Mucosa of descending colon (tissue), 3 donors: ENCODE measurements around the gene ZNF800. TPM values are rescaled to one million over a fixed set of nuclear protein-coding genes. Genes with fewer than 3 reads are reported as not detected.

ENCODE experiments used
- ATAC-seq: fragments of 200-7000 bp; cut with Tn5 transposase; one replicate; pipeline ENCODE4 v1.9.1; 2020; ENCODE audit warnings: mild to moderate bottlenecking, moderate library complexity
- DNase-seq, 3 donors: peaks; one replicate each; pipeline ENCODE4 v3.0.0-alpha.2; 2020
- H3K36me3 ChIP-seq: fragments of 200-600 bp; one replicate; pipeline ENCODE4 v1.8.0; 2021; ENCODE audit warnings: low read depth, mild to moderate bottlenecking
- H3K4me1 ChIP-seq: fragments of 200-600 bp; one replicate; pipeline ENCODE4 v1.8.0; 2021; ENCODE audit warnings: low read depth, mild to moderate bottlenecking
- H3K4me3 ChIP-seq: fragments of 200-600 bp; one replicate; pipeline ENCODE4 v1.8.0; 2021; ENCODE audit warnings: mild to moderate bottlenecking
- H3K9me3 ChIP-seq: fragments of 200-600 bp; one replicate; pipeline ENCODE4 v1.8.0; 2021; ENCODE audit warnings: mild to moderate bottlenecking
- CTCF ChIP-seq: fragments of 200-600 bp; IDR thresholded peaks from one replicate; pipeline ENCODE4 v1.8.0; 2022; ENCODE audit warnings: antibody characterized with exemption, mild to moderate bottlenecking
- intact Hi-C, 2 donors: fragments of 100-400 bp; cut with DNase I in 1 of 2; cut with micrococcal nuclease in 1 of 2; formaldehyde crosslinking; loops; one replicate each; pipeline versions ENCODE4 v1.11.0 to v1.11.1; 2022; cut with DNase I, micrococcal nuclease
- total RNA-seq, 3 donors: library from RNA; stranded (reverse); fragmentation: NEBNext Ultra II Directional in 2 of 3; extraction: Animal tissue kit (Norgen Biotek cat#: 25700) in 2 of 3; gene quantifications; one replicate each; pipeline versions ENCODE4 v1.2.1 to v1.2.4, GENCODE V29; 2021 to 2023
- donor health status: DM: no; HTN: no; CAD: no; lungs with moderate emphysema.
- donor health status: DM: no; HTN: no; CAD: no.
- donor health status: DM: no; HTN: yes; CAD: no.

The ZNF800 gene
- total RNA-seq, 3 donors from 2014 or later = 26.9 to 38.7 (median 35.6) TPM

DNA sequence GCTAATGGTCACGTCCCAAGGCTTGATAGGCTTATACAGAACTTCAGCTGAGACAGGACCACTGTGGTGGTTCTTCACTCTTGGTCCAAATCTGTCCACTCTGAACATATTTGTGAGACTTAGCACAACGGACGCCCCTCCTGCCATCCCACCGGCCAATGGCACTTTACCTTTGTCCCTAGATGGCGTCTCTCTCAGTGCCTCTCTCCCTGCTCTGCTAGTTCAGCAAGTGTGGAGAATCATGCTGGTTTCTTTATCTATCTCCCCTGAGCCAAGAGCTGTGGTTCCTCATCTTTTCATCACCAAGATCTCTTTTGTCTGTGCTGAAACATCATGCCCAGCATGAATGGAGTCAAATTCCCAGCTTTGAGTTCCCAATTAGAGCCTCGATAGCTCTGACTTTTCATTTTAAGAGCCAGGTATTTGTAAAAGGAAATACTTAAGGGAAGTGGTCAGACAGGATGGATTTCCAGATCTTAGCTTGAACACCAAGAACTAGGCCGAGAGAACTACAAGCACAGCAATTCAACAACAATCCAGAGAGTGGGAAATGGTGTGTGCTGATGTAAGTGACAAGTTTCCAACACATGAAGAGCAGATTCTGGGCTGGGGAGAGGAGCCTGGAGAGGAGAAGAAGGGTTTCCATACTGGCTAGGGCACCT, 69.5 kb downstream of the ZNF800 start:
- Histone ChIP-seq H3K36me3 (no peaks in the 10 kb centered on the region), H3K4me3 (no peak overlapping the region), H3K4me1 (no peaks in the 10 kb centered on the region), H3K9me3 (no peaks in the 10 kb centered on the region)
- no peak for ATAC-seq
- intact Hi-C loops = no loop called here
- TF ChIP-seq CTCF = no peak
- no peak for DNase-seq

GRCh38 chr7:127322351-127322750, 70.2 kb downstream of the ZNF800 start:
- intact Hi-C loops = no loop called here
- no peak for TF ChIP-seq CTCF
- DNase-seq (no peak), ATAC-seq (peak; percentile 49)
- Histone ChIP-seq H3K4me1 (no peaks in the 10 kb centered on the region), H3K36me3 (no peaks in the 10 kb centered on the region), H3K4me3 (no peak overlapping the region), H3K9me3 (no peaks in the 10 kb centered on the region)

- Histone ChIP-seq H3K9me3 (no peaks in the 10 kb centered on the region), H3K4me1 (no peaks in the 10 kb centered on the region), H3K4me3 (no peak overlapping the region), H3K36me3 (no peaks in the 10 kb centered on the region)
- ATAC-seq = no peak
- TF ChIP-seq CTCF = no peak
- DNase-seq = no peak
- intact Hi-C loops = no loop called here
These were observed 71.5 kb downstream of the ZNF800 start for GRCh38 chr7:127320974-127321373.

Other genes starting within 250 kb of the ZNF800 start
- gene GRM8, start 139.8 kb downstream of the ZNF800 start, total RNA-seq = 1 to 10 TPM in 2 of 3 donors, under 1 TPM in 1; 0.41 to 9.2 (median 4.4) TPM
- 10 to 100 TPM; 14.8 to 18.0 (median 17.8) TPM for gene GCC1, start 192.9 kb upstream of the ZNF800 start, total RNA-seq
- 100 to 1,000 TPM in 2 of 3 donors, 10 to 100 TPM in 1; 94.3 to 160 (median 141) TPM for gene ARF5, start 195.7 kb upstream of the ZNF800 start, total RNA-seq
- 1 to 10 TPM in 1 of 3 donors, under 1 TPM in 2; 0.35 to 1.0 (median 0.52) TPM for gene FSCN3, start 201.0 kb upstream of the ZNF800 start, total RNA-seq
- 1 to 10 TPM in 1 of 3 donors, under 1 TPM in 1, not detected in 1; 0.96 to 1.8 TPM for gene PAX4, start 225.4 kb upstream of the ZNF800 start, total RNA-seq